ENCODE measurements around the gene CCNQ.

The CCNQ gene

DNA sequence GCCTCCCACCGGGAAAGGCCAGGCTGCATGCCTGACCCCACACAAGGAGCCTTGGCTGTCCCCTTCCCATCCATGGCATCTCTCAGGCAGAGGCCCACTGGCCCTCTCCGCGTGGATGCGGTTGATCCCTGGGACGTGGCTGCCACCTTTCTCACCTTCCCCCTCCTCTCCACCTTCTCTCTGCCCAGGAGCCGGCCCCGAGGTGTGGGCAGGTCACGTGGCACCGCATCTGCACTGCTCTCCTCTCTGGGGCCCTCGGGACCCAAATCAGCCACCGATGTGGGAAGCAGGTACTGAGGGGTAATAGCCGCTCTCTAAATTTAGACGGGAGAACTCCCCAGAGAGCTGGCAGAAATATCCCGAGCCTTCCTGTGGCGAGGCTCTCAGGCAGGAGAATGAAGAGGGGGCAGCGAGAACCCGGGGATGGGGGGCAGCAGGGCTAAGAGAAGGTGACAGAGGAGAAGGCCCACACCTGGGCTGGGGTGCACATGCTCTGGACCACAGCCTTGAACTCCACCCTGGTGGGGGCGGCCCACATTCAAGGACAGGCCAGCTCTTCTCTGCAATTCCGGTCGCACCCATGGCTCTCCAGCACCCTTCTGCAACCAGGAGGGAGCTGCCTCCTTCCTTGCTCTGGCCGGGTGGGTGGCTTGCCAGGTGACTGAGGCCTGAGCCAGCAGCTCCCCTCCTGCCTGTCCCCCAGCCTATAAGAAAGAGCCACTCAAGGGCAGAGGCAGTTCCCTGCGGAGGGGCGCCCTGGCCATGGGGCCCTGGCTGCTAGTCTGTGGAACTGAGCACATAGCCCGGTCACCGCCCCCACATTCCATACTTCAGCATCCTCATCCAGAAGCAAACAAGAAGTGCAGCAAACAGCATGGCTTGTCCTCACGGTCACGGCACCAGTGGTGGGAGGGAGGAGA lies 38.4 kb upstream of the CCNQ start:
- DNase-seq: no peak

DNA sequence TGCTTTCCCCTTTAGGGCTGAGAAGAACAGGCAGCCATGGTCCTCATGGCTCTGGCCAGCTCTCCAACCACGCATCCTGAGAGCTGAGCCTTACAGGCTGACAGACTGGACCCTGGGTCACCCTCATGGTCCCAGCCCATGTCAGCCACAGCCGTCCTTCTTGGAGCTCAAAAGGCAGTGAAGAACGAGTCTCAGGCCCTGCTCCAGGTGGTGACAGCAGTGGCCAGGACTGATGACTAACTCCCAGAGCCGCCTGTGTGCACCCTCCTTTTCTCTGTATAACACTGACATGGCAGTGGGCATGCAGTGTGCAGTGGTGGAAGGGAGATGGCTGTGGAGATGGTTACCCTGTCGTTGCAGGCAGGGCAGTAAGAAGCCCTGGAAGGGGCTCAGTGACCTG lies 37.8 kb upstream of the CCNQ start:
- no peak for DNase-seq

DNA sequence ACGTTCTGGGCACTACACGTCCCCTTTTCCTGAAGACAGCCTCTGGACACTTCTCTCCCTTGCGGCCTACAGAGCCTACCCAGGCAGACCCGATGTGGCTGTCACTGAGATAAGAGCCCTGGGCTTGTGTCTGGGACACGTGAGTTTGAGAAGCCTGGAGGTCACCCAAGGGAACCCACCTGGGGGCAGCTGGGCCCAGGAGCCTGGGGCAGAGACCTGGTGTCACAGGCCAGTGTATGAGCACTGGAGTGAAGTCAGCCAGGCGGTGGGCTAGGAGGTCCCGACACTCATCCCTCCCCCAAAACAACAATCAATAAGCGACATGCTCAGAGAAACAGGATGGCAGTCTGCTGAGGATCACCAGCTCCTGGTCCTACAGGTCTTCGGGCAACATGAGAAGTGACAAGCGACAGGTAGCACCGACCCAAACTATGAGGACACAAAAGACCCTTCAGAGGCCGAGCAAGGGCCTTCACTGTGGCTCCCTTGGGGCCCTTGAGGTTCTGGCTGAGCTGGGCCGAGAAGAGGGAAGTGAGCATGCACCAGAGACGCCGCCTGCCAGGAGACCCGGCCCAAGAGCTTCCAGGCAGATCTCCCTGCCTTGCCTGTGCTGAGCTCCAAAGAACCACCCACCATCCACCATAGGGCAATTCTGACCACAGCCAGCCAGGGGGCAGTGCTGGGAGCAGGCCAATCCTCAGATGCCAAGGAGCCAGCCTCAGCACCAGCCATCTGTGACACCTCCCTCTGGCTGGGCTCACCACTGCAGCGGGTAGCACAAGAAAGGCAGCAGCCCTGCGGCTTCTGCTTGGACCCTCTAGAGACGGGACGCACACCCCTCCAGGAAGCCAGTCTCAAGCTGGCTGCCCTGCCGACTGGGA lies 37.1 kb upstream of the CCNQ start:
- no peak for DNase-seq

DNA sequence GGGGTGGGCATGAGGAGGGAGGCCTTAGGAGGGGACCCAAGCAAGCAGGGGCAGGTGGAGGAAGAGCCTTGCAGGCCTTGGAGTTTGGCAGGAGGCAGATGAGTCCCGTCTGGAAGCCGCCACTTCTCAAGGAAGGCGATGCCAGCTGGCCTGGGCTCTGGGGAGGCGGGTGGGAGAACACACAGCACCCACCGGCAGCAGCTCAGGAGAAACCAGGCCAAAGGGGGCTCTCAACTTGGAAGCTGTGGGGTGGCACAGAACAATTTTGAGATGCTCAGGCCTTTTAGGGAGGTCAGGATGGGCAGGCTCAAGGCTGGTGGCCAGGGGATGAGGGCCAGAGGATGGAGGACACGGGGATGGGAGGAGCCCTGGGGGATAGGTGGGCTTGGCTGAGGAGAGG lies 36.4 kb upstream of the CCNQ start:
- no peak for DNase-seq

DNA sequence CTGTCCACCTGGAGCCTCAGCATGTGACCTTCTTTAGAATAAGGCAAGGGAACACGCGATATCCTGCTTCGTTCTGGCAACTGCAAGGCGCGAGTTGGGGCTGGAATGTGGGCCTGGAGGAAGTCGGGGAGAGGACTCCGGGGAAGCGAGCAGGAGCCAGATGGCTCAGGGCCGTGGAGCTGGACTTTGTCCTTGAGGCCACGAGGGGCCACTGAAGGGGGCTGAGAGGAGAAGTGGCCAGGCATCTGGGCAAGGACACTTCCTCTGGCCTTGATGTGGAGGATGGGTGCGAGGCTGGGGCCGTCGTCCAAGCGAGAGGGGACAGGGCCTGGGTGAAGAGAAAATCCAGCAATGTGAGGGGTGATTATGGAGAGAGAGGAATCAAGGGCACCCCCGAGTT lies 35.9 kb upstream of the CCNQ start:
- DNase-seq: no peak

DNA sequence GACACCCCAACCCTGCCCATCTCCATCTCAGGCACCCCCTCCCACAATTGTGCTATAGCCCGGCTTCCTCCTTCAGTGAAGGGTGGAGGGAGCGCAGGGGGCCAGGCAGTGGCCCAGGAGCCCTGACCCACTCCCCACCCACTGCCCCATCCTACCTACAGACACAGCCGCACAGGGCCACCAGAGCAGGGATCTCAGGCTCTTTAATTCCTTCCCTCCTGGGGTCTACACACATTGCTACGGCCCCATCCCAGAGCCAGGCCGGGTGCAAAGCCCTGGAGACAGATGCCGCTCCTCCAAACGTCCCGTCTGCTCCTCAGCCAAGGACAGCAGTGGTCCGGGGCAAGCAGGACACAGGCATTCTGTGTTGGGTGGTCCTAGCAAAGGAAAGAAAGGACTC lies 35.3 kb upstream of the CCNQ start:
- DNase-seq: no peak

DNA sequence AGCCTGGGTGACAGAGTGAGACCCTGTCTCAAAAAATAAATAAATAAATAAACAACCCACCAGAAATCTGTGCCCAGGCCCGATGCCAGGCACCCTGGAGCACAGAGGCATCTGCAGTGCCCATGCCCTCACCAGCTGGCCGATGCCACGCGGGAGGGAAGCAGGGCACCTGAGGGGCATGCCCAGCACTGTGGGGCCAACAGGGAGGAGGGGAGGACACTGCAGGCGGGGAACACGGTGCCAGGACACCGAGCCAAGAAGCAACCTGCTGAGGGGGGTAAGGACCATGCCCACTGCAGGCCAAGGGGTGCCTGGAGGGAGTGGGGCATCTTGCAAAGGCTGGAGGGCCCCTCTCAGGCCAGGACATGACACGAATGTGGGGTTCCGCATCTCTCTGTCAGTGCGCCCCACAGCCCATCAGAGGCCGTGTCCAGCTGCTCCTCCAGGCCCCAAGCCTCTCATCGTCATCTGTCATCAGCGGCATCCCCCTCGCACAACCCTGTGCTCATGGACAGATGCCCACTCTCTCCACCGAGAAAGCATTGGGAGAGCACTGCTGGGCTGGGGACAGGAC lies 34.8 kb upstream of the CCNQ start:
- DNase-seq: no peak

DNA sequence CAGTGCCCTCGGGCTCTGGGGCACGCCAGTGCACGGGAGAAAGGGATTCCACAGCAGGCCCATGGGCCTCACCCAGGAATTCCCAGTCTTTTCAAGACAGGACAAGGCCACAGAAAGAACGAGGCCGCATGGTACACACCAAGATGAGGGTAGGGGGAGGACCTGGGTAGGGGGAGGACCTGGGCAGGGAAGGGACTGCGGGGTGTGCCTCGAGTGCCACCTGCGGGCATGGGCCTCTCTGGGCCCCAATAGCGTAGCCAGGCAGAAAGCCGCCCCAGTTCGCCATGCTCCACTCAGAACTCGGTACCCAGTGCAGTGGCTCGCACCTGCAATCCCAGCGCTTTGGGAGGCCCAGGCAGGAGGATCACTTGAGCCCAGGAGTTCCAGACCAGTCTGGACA lies 34.1 kb upstream of the CCNQ start:
- DNase-seq: no peak

DNA sequence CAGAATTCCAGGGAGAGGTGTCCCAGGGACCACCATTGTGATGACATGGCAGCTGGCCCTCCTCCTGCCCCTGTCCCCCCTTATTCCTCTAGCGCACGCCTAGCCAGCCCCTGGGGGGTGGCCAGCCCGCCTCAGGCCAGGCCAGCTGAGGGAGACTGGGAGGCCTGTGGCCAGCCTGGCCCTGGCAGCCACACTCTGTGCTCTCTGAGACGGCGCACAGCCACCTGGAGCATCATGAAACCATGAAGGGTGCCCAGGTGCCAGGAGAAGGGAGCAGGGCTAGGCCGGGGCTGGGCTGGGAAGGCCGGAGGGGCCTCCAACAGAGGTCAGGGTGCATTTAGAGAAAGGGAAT lies 33.6 kb upstream of the CCNQ start:
- no peak for DNase-seq

DNA sequence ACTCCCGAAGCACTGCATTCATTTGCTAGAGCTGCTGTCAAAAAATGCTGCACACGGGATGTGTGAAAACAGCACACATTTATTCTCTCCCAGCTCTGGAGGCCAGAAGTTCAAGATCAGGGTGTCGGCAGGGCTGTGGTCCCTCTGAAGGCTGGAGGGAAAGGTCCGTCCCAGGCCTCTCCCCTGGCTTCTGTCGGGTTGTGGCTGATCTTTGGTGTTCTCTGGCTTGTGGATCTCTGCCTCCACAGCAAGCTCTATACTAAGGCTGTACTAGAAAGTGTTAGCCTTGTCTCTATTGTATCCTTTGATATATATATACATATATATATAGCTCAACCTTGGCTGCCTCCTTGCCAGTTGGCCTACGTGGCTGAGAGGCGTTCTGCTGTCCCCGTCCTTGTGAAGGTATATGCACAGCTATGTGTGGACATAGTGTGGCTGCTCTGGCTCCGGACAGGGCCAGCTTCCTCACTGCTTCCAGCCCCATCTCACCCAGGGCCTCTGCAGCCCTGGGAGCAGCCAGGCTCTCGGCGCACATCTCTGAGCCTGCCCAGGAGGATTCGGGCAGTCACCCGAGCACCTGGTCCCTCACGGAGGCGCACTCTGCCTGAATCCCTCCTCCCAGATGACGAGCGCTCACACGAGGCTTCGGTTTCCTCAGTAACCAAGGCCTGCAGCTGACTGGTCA lies 33.1 kb upstream of the CCNQ start:
- DNase-seq: no peak

DNA sequence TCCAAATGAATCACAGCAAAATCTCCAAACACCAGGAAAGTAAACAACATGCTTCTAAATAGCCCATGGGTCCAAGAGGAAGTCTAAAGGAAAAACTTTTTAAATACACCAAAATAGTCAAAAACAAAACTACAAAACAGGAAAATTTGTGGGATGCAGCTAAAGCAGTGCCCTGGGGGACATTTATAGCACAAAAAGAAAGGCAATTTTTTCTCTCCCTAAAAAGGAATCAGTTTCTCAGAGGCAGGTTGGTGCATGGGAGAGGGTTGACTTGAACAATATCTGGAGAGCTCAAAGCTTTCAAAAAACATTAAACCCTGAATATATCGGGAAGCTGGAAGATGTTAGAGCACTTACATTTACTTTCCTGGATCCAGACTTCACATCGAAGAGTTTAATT lies 32.4 kb upstream of the CCNQ start:
- no peak for DNase-seq

DNA sequence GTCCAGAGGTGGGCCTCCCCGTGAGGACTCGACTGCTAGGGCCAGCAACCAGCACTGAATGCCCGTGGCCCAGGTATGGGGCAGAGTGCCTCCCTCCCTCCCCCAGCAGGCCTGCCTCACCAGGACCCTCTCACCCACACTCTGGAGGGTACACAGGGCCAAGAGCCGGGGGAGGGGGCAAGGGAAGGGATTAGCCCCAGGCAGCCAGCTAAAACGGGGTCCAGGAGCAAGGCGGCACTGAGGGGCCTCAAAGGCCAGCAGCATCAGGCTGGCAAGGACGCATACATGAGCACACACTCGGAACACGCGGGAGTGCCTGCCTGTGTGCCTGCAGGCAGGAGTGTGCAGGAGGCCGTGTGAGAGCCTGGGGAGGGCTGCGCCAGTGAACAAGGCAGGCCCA lies 29.7 kb upstream of the CCNQ start:
- no peak for DNase-seq

DNA sequence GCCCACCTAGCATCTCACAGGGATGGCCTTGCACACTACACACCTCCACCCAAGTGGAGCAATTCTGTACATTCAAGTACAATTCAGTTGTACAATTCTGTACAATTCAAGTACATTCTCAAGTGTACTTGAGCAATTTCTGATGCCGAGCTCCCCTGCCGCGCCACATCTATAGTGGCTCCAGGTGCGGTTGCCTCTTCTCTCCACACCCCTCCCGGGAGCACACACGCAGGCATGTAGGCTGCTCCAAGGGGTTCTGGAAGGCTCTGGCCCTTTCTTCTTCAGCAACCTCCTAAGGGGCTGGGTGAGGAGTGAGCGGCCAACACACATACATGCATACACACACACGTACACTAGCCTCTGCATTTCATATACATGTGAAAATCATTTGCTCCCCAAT lies 29.2 kb upstream of the CCNQ start:
- no peak for DNase-seq

DNA sequence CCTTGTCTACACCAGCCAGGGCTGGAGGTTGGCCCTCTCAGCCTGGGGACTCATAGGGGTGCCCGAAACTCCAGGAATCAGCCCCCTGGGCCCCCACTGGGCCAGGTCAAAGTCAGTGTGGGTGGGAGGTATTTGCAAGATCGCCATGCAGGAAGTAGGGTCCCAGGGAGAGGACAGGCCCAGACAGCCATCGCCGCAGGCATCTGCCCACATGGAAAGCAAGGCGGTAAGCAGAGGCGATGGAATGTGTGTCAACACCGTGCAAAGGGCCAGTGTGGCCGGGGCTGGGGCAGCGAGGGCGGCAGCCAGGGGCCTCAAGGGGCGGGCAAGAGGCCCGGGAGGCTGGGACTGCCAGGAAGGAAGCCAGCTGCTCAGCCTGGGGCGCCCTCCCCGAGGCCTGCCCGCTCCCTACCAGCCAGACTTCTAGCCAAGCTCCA lies 28.8 kb upstream of the CCNQ start:
- no peak for DNase-seq

DNA sequence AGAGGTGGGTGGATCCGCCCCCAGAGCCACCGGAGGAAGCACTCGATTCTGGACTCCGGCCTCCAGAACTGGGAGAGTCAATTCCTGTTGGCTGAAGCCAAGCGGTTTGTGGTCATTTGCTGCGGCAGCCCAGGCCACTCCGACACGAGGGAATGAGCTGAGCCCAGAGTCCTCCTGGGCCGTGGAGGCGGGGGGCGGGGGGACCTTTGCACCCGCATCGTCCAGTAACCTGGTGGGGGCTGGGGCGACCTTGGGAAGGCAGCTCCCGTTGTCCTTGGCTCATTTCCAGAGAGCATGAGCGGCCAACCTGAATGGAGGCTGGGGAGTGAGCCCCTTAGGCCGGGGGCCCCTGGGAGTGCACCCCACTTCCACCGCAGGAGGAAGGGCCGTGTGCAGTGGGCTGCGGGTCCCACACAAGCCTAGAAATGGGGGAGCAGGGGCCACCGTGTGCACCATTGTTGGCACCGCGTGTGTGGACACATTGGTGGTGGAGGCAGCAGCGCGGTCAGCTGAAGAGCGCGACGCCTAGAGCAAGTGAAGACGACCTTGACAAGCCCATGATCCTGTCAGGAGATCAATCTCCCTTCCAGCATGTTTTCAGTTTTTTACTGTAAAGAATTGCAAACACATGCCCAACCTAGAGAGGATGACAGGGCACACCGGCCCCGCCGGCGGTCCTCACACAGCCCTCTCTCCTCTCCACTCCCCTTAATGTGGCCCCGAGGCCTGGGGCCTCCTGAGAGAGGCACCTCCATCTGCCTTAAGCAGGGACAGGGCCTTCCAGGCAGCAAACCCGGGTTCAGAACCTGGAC lies 28.1 kb upstream of the CCNQ start:
- no peak for DNase-seq

DNA sequence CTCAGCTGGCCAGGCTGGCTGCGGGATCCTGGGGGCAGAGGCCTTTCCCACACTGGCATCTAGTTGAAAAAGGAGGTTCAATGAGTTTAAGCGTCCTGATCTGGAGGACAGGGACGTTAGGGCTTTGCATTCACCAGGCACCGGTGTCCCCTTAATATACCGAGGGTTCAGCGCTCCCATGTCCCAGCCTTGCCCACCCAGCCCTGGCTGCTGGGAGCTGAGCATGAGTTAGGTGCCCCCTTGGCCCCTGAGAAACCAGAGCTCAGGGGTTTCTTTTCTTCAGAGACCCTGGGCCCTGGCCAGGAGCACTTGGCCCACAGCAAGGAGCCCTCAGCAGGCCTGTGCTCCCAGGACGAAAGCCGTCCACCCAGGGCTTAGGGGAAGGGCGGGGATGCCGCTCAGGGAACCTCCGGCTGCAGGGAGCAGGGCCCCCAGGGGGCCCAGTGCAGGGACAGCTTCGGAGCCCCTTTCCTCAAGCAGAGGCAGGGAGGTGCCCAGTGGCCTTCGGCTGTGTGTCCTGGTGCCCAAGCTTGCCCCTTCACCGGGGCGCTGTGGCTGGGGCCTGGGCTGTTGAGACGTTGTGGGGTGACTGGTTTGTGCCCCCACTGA lies 27.2 kb upstream of the CCNQ start:
- no peak for DNase-seq

DNA sequence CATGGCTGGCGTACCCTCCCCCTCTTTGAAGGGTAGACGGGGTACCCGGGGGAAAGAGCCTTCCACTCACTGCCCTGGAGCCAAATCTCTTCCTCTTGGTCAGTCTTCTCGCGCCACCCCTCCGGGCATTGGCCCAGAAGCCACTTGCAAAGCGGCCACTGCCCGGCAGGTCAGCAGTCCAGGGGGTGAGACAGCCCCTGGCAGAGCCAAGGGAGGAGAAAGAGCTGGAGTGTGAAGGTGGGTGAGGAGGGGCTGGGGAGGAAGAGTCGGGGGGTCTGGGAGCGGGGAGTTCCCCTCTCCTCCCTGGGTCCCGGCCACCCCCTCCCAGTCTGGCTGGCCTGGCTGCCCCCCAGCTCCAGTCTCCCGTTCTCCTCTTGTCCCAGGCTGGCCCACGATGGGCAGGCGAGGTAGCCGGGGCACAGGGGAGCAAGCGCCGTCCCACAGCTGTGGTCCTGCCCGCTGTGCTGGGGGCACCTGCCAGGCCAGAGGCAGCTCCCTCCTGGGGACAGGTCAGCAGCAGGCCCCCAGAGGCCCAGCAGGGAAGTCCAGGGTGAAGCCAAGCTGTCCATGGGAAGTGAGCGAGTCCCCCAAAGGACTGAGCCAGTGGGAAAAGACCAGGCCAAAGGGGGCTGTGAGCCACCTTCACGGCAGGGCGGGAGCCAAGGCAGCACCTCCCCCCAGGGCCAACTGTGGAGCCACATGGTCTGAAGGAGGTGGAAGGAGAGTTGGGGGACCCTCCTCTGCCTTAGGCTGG lies 26.5 kb upstream of the CCNQ start:
- DNase-seq: no peak

DNA sequence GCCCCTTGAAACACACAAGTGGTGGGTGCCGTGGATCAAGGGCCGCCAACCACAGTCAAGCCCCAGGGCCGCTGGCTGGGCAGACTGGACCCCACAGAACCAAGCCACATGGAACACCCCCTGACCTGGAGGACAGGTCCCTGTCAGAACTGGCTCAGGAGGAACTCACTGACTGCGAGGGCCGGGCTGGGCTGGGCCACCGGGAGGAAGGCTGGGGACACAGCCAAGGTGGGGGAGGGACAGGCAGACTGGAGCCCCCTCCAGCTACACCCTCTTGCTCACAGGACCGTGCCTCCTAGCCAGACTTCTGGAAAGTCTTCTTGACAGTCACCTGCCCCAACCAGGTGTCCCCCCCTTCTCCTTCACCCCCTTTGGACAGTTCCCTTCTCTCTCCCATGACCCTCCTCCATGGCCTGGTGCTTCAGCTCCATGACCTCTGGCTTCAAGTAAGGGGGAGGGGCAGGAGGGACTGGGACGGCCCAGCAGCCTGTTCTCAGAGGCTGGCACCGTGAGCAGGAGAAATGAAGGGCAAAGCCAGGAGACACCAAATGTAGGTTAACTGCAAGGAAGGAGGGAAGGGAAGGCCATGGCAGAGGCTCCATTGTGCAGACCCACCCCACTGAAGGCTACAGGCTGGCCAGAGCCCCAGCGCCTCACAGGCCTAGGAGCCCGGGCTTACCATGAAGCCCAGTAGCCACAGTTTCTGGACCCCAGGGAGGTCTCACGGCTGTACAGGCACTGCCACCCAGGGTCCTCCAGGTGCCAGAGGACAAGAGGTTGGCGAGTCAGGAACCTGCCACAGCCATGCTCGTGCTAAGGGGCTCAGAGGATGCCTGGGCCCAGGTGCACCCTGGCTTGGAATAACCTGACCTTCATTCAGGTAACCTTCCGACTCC lies 25.5 kb upstream of the CCNQ start:
- DNase-seq: no peak

DNA sequence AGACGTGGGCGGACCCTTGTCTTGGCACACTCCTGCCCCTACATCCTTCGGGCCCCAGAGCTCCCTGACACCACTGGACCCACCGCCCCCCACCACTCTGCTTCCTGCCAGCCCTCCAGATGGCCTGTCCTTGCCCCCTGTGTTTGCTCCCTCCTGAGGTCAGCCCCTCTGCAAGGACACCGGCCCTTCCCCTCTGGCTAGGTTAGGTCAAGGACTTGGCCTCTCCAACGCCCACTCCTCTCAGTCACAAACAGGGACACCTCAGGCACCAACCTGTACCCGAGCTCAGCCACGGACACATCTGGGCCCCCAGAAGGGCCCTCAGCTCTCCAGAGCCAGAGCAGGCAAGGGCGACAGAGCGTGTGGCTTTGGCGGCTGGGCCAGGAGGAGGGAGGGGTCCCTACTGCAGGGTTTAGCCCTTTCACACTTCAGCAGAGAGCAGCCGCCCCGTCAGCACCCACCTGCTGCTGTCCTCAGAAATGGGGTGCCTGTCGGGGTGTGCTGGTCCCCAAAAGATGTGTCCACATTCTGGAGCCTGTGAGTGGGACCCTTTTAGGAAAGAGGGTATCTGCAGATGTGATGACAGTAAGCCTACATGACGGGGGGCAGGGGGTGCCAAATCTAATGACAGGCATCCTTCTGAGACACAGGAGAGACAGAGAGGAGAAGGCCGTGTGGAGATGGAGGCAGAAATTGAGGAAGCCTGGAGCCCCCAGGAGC lies 24.5 kb upstream of the CCNQ start:
- no peak for DNase-seq

All from SHP77 treated with DMSO at 0.1 percent for 48 hours (cell line).